RWPE2 (cell line): Measurements from ENCODE around the gene ZNF326.

Experiments
- ATAC-seq: fragments of 200-7000 bp; cut with Tn5 transposase; 3 replicates; pipeline ENCODE4 v1.9.1; 2021; ENCODE audit warnings: low read depth
- DNase-seq: peaks from one replicate; pipeline ENCODE4 v3.0.0-alpha.2; 2020; ENCODE audit warnings: low spot score
- H3K27ac ChIP-seq: fragments of 450-650 bp; 2 replicates; pipeline ENCODE4 v1.5.1; 2017; ENCODE audit warnings: mild to moderate bottlenecking; ENCODE audit not compliant: poor library complexity, severe bottlenecking
- H3K27me3 ChIP-seq: fragments of 250-450 bp; sonication (Bioruptor Pico); 2 replicates; pipeline ENCODE4 v1.5.1; 2021; ENCODE audit warnings: mild to moderate bottlenecking, moderate library complexity; ENCODE audit not compliant: insufficient read depth, poor library complexity, severe bottlenecking
- H3K36me3 ChIP-seq: fragments of 250-450 bp; sonication (Bioruptor Pico); 2 replicates; pipeline ENCODE4 v1.5.1; 2020; ENCODE audit warnings: low read depth, mild to moderate bottlenecking, moderate library complexity
- H3K4me1 ChIP-seq: fragments of 250-450 bp; sonication (Bioruptor Pico); 2 replicates; pipeline ENCODE4 v1.5.1; 2021; ENCODE audit warnings: mild to moderate bottlenecking, moderate library complexity; ENCODE audit not compliant: insufficient read depth, poor library complexity, severe bottlenecking
- H3K4me3 ChIP-seq: fragments of 250-450 bp; sonication (Bioruptor Pico); 2 replicates; pipeline ENCODE4 v1.5.1; 2021; ENCODE audit warnings: mild to moderate bottlenecking, moderate library complexity; ENCODE audit not compliant: severe bottlenecking
- H3K9me3 ChIP-seq: fragments of 250-450 bp; sonication (Bioruptor Pico); 2 replicates; pipeline ENCODE4 v1.5.1; 2021; ENCODE audit warnings: mild to moderate bottlenecking, moderate library complexity; ENCODE audit not compliant: severe bottlenecking
- CTCF ChIP-seq: fragments of 450-650 bp; IDR thresholded peaks from one replicate; pipeline ENCODE4 v1.5.1; 2017; ENCODE audit warnings: mild to moderate bottlenecking, moderate library complexity; ENCODE audit not compliant: poor library complexity, severe bottlenecking

ZNF326 gene

DNA sequence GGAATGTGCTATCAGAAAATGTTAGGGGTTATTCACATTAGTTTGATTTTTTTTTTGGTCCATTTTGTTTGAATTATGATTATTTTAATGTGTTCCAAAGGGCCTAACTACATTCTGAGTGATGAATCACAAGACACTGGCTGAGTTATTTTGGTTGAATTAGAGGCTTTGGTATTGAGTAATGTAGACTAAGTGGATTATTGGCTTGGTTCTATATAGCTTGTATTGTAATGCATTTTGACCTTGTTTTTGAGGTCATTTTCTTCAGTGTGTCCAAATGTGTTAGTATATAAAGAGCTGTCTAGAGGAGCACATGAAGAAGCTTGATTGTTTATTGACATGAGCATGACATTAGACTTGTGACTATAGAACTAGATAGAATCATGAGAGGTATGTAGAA, 3.4 kb downstream of the ZNF326 start:
- DNase-seq (no peak), ATAC-seq (no peak)
- Histone ChIP-seq H3K4me1 (peaks cover 34% of the 10 kb centered on the region), H3K27ac (no peak overlapping the region), H3K4me3 (no peak overlapping the region), H3K9me3 (no peaks in the 10 kb centered on the region), H3K27me3 (no peaks in the 10 kb centered on the region), H3K36me3 (peaks cover 25% of the 10 kb centered on the region)
- TF ChIP-seq CTCF = no peak

- peaks cover 39% of the 10 kb centered on the region for H3K4me1 ChIP-seq
- no peaks in the 10 kb centered on the region for H3K9me3 ChIP-seq
- peaks cover 29% of the 10 kb centered on the region for H3K36me3 ChIP-seq
- DNase-seq (no peak), ATAC-seq (no peak)
- no peak overlapping the region for H3K27ac ChIP-seq
- no peak overlapping the region for H3K4me3 ChIP-seq
- no peaks in the 10 kb centered on the region for H3K27me3 ChIP-seq
- TF ChIP-seq CTCF = no peak
Observed at GRCh38 chr1:89999208-89999607, 4.3 kb downstream of the ZNF326 start.

GRCh38 chr1:89999628-90000027, 4.7 kb downstream of the ZNF326 start:
- H3K36me3 ChIP-seq = peaks cover 31% of the 10 kb centered on the region
- DNase-seq (no peak), ATAC-seq (no peak)
- peaks cover 37% of the 10 kb centered on the region for H3K4me1 ChIP-seq
- no peak overlapping the region for H3K27ac ChIP-seq
- H3K9me3 ChIP-seq = no peaks in the 10 kb centered on the region
- no peak overlapping the region for H3K4me3 ChIP-seq
- TF ChIP-seq CTCF = no peak
- no peaks in the 10 kb centered on the region for H3K27me3 ChIP-seq

DNA sequence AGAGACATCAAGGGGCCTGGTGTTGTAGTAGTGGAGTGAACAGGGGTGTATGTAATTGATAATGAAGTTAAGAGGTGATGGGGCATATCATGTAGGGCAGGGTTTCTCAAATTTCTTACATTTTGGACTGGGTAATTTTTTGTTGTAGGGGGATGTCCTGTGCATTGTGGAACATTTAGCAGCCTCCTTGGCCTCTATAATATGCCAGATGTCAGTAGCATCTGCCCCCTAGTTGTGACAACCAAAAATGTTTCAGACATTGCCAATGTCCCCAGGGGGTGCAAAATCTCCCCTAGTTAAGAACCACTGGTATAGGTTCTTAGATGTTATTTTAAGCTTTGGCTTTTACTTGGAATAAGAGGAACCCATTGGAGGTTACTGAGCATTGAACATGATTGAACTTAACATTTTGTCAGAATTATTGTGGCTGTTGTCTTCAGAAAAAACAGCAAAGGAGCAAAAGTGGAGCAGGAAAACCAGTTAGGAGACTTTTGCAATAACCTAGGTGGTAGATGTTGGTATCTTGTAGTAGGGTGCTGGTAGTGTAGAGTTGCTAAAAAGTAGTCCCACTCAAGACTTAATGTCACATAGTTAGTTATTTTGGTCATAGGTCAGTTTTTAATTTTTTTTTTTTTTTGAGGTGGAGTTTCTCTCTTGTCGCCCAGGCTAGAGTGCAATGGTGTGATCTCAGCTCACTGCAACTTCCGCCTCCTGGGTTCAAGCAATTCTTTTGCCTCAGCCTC, 6.2 kb downstream of the ZNF326 start:
- Histone ChIP-seq H3K4me1 (peaks cover 36% of the 10 kb centered on the region), H3K27ac (no peak overlapping the region), H3K9me3 (peaks cover 2% of the 10 kb centered on the region), H3K4me3 (no peak overlapping the region), H3K27me3 (no peaks in the 10 kb centered on the region), H3K36me3 (peaks cover 45% of the 10 kb centered on the region)
- DNase-seq (no peak), ATAC-seq (no peak)
- TF ChIP-seq CTCF = no peak

GRCh38 chr1:90007979-90008404, 13.1 kb downstream of the ZNF326 start:
- no peak for TF ChIP-seq CTCF
- H3K36me3 ChIP-seq = peaks cover 89% of the 10 kb centered on the region

More at GRCh38 chr1:90007979-90008404, 13.1 kb downstream of the ZNF326 start:
- no peak overlapping the region for H3K4me3 ChIP-seq
- H3K9me3 ChIP-seq = peaks cover 2% of the 10 kb centered on the region
- no peaks in the 10 kb centered on the region for H3K27me3 ChIP-seq
- DNase-seq = no peak
- ATAC-seq = no peak
- H3K4me1 ChIP-seq = peaks cover 7% of the 10 kb centered on the region
- no peak overlapping the region for H3K27ac ChIP-seq
